ENCODE measurements around the gene CHP2. TPM values are rescaled to one million over a fixed set of nuclear protein-coding genes. Genes with fewer than 3 reads are reported as not detected.

CHP2 gene
- total RNA-seq, 1 experiment from 2014 or later: not detected

GRCh38 chr16:23757937-23758619 lies 3.3 kb downstream of the CHP2 start:
- H3K27ac ChIP-seq: no peak overlapping the region
- DNase-seq (ENCODE audit: low read depth in 1 of 2, low spot score in 2 of 2): no peak
- 0 out of 2 replicates have a peak, but pooled peaks cover 4% of the 10 kb centered on the region for H3K9me3 ChIP-seq (replicated peaks)
- no peaks in the 10 kb centered on the region for H3K4me1 ChIP-seq (replicated peaks)
- no peaks in the 10 kb centered on the region for H3K27me3 ChIP-seq (replicated peaks)
- H3K36me3 ChIP-seq: no peaks in the 10 kb centered on the region
- H3K4me3 ChIP-seq: no peak overlapping the region

GRCh38 chr16:23765933-23766332 lies 11.1 kb downstream of the CHP2 start:
- Histone ChIP-seq H3K27me3 (replicated peaks) (no peaks in the 10 kb centered on the region), H3K4me3 (no peak overlapping the region), H3K27ac (no peak overlapping the region), H3K9me3 (replicated peaks) (no peaks in the 10 kb centered on the region), H3K4me1 (replicated peaks) (no peaks in the 10 kb centered on the region), H3K36me3 (no peaks in the 10 kb centered on the region)
- DNase-seq (ENCODE audit: low read depth in 1 of 2, low spot score in 2 of 2): no peak

DNA sequence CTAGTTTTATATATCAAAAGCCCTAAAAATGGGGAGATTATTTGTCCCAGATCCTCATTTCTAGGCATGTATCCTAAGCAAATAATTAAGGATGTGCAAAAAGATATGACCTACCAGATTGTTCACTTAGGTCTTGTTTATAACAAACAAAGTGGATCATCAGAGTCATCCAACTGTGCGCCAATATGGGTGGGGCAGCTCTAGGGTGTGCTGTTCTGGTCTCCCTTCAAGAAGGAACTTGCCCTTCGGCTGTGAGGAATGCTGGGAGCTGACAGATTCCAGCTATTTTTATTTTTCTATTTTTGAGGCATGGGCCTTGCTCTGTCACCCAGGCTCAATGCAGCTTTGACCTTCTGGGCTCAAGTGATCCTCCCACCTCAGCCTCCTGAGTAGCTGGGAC lies 13.8 kb downstream of the CHP2 start:
- H3K27ac ChIP-seq: no peak overlapping the region
- H3K27me3 ChIP-seq (replicated peaks): no peaks in the 10 kb centered on the region
- H3K4me1 ChIP-seq (replicated peaks): no peaks in the 10 kb centered on the region
- no peak for DNase-seq (ENCODE audit: low read depth in 1 of 2, low spot score in 2 of 2)
- H3K9me3 ChIP-seq (replicated peaks): no peaks in the 10 kb centered on the region
- H3K36me3 ChIP-seq: no peaks in the 10 kb centered on the region
- H3K4me3 ChIP-seq: no peak overlapping the region

- no peak overlapping the region for H3K4me3 ChIP-seq
- H3K36me3 ChIP-seq: no peaks in the 10 kb centered on the region
- no peaks in the 10 kb centered on the region for H3K9me3 ChIP-seq (replicated peaks)
- no peak overlapping the region for H3K27ac ChIP-seq
- no peak for DNase-seq (ENCODE audit: low read depth in 1 of 2, low spot score in 2 of 2)
- no peaks in the 10 kb centered on the region for H3K27me3 ChIP-seq (replicated peaks)
- H3K4me1 ChIP-seq (replicated peaks): no peaks in the 10 kb centered on the region
Measured at GRCh38 chr16:23771027-23771426, 16.2 kb downstream of the CHP2 start.

GRCh38 chr16:23771642-23772041 lies 16.8 kb downstream of the CHP2 start:
- no peak for DNase-seq (ENCODE audit: low read depth in 1 of 2, low spot score in 2 of 2)
- Histone ChIP-seq H3K9me3 (replicated peaks) (no peaks in the 10 kb centered on the region), H3K27ac (no peak overlapping the region), H3K4me3 (no peak overlapping the region), H3K4me1 (replicated peaks) (no peaks in the 10 kb centered on the region), H3K27me3 (replicated peaks) (no peaks in the 10 kb centered on the region), H3K36me3 (no peaks in the 10 kb centered on the region)

GRCh38 chr16:23773339-23773738 lies 18.5 kb downstream of the CHP2 start:
- no peaks in the 10 kb centered on the region for H3K36me3 ChIP-seq
- no peak overlapping the region for H3K27ac ChIP-seq
- H3K9me3 ChIP-seq (replicated peaks): no peaks in the 10 kb centered on the region
- H3K4me3 ChIP-seq: no peak overlapping the region
- no peak for DNase-seq (ENCODE audit: low read depth in 1 of 2, low spot score in 2 of 2)
- no peaks in the 10 kb centered on the region for H3K4me1 ChIP-seq (replicated peaks)
- H3K27me3 ChIP-seq (replicated peaks): no peaks in the 10 kb centered on the region

DNA sequence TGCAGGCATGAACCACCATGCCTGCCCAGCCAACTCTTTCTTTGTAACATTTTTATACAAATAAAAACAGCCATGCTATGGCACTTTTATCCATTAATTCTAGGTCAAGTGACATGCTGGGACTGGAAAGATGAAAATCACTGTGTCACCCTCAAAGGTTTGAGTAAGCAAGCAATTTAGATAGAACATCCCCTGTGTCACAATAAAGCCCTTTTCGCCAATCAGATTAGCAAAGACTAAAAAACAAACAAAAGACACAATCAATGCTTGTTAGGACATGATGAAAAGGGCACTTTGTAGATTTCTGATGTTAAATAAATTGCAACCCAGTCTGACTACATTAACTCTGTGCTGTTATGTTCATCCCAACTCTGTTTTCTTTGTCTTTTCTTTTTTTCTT lies 26.4 kb downstream of the CHP2 start:
- Histone ChIP-seq H3K4me1 (replicated peaks) (no peaks in the 10 kb centered on the region), H3K27ac (no peak overlapping the region), H3K9me3 (replicated peaks) (no peaks in the 10 kb centered on the region), H3K4me3 (no peak overlapping the region), H3K27me3 (replicated peaks) (no peaks in the 10 kb centered on the region), H3K36me3 (no peaks in the 10 kb centered on the region)
- no peak for DNase-seq (ENCODE audit: low read depth in 1 of 2, low spot score in 2 of 2)

GRCh38 chr16:23784811-23785447 lies 30.1 kb downstream of the CHP2 start:
- Histone ChIP-seq H3K27ac (no peak overlapping the region), H3K36me3 (no peaks in the 10 kb centered on the region), H3K4me3 (no peak overlapping the region), H3K4me1 (replicated peaks) (no peaks in the 10 kb centered on the region), H3K9me3 (replicated peaks) (no peaks in the 10 kb centered on the region), H3K27me3 (replicated peaks) (no peaks in the 10 kb centered on the region)
- no peak for DNase-seq (ENCODE audit: low read depth in 1 of 2, low spot score in 2 of 2)

DNA sequence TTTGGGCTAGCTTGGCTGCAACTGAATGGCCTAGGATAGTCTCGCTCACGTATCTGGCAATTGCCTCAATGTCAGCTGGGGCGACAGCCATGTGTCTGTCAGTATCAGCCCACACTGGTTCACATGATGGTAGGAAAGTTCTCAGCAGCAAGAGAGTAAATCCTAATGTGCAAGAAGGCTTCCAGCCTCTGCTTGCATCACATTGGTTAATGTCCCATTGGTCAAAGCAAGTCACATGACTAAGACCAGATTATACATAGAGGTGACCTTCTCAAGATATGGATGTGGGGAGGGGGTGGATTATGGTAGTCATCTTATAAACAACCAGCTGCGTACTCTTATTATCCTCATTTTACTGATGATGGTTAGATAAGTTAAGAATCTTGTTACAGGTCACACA lies 31.0 kb downstream of the CHP2 start:
- no peak for DNase-seq (ENCODE audit: low read depth in 1 of 2, low spot score in 2 of 2)
- Histone ChIP-seq H3K4me1 (replicated peaks) (no peaks in the 10 kb centered on the region), H3K27ac (no peak overlapping the region), H3K4me3 (no peak overlapping the region), H3K9me3 (replicated peaks) (no peaks in the 10 kb centered on the region), H3K36me3 (no peaks in the 10 kb centered on the region), H3K27me3 (replicated peaks) (no peaks in the 10 kb centered on the region)

DNA sequence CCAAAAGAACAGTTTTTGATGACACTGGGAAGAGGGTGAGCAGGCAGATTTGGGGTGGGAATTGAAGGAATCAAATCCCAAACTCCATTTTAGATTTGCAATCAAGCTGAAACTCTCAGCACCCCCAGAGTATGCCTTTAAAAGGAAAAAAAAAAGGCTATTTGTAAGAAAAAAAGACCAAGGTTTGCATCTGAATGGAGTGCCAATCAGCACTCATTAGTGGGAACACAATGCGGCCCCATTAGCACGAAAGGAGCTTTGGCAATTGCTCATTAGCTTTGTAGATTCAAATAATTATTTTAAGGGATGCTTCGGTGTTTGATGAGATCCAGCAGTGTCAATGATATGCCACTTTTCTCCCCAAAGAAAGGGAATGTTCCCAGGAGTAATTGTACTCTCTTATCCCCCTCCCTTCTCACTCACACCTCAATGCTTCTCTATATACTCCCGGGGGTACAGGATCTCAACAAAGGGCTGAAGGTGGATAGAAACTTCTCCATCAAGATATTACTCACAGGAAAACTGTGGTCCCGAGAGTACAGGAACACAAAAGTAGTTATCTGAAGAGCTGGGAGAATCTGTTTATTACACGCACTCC lies 32.2 kb downstream of the CHP2 start:
- no peaks in the 10 kb centered on the region for H3K27me3 ChIP-seq (replicated peaks)
- no peak overlapping the region for H3K4me3 ChIP-seq
- DNase-seq (ENCODE audit: low read depth in 1 of 2, low spot score in 2 of 2): no peak
- no peaks in the 10 kb centered on the region for H3K4me1 ChIP-seq (replicated peaks)
- no peak overlapping the region for H3K27ac ChIP-seq
- H3K36me3 ChIP-seq: no peaks in the 10 kb centered on the region
- H3K9me3 ChIP-seq (replicated peaks): no peaks in the 10 kb centered on the region

- DNase-seq (ENCODE audit: low read depth in 1 of 2, low spot score in 2 of 2): no peak
- Histone ChIP-seq H3K36me3 (no peaks in the 10 kb centered on the region), H3K9me3 (replicated peaks) (no peaks in the 10 kb centered on the region), H3K4me3 (no peak overlapping the region), H3K27ac (no peak overlapping the region), H3K27me3 (replicated peaks) (no peaks in the 10 kb centered on the region), H3K4me1 (replicated peaks) (no peaks in the 10 kb centered on the region)
Measured at GRCh38 chr16:23788685-23789084, 33.9 kb downstream of the CHP2 start.

GRCh38 chr16:23795378-23795777 lies 40.6 kb downstream of the CHP2 start:
- H3K27me3 ChIP-seq (replicated peaks): no peaks in the 10 kb centered on the region
- H3K9me3 ChIP-seq (replicated peaks): no peaks in the 10 kb centered on the region
- H3K27ac ChIP-seq: no peak overlapping the region
- no peaks in the 10 kb centered on the region for H3K36me3 ChIP-seq
- no peak for DNase-seq (ENCODE audit: low read depth in 1 of 2, low spot score in 2 of 2)
- H3K4me1 ChIP-seq (replicated peaks): no peaks in the 10 kb centered on the region
- H3K4me3 ChIP-seq: no peak overlapping the region

DNA sequence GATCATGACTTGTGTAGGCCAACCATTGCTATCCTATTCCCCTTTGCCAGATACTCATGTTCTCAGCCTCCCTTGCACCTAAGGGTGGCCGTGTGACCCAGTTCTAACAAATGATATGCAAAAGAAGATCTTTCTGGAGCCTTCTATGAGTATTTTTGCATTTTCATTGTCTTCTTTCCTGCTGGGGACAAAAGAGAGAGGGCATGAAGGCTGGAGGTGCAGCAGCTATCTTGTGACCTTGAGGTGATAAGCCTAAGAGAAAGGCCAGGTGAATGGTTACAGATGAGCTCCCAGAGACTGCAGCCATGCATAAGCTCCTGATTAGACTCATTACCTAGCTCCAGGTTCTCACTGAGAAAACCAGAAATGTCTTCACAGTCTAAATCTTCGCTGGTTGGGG lies 42.1 kb downstream of the CHP2 start:
- Histone ChIP-seq H3K4me3 (no peak overlapping the region), H3K36me3 (no peaks in the 10 kb centered on the region), H3K9me3 (replicated peaks) (no peaks in the 10 kb centered on the region), H3K27me3 (replicated peaks) (no peaks in the 10 kb centered on the region), H3K4me1 (replicated peaks) (no peaks in the 10 kb centered on the region), H3K27ac (no peak overlapping the region)
- no peak for DNase-seq (ENCODE audit: low read depth in 1 of 2, low spot score in 2 of 2)

DNA sequence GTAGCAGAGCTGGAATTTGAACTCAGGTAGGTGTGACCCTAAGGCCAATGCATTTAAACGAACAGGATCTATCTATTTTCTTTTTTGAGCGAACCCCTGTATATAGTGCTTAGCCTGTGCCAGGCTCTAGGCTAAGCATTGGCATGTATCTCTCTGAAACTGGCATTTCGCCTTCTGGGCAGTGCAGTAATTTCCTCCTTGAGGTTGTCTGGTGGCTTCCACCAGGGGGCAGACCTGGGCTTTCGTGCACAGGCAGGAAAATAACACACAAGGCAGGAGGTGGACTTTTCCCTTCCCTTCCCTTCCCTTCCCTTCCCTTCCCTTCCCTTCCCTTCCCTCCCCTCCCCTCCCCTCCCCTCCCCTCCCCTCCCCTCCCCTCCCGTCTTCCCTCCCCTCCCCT lies 46.6 kb downstream of the CHP2 start:
- Histone ChIP-seq H3K36me3 (no peaks in the 10 kb centered on the region), H3K27ac (no peak overlapping the region), H3K4me1 (replicated peaks) (peaks cover 7% of the 10 kb centered on the region), H3K9me3 (replicated peaks) (no peaks in the 10 kb centered on the region), H3K4me3 (no peak overlapping the region), H3K27me3 (replicated peaks) (no peaks in the 10 kb centered on the region)
- DNase-seq (ENCODE audit: low read depth in 1 of 2, low spot score in 2 of 2): peak; percentile 31 to 72

Measured in SJSA1 (cell line).